ENCODE measurements around the gene PKP2.
"Not testable (repeated sequence)": the region's sequence is repeated elsewhere in the genome, so short reads cannot be mapped to it uniquely, and the experiment has no call there.

- not testable (repeated sequence) for TF ChIP-seq POLR2A (IDR thresholded peaks at IDR 0.05; ENCODE audit: extremely low read depth, insufficient read length); CTCF (IDR thresholded peaks at IDR 0.05; ENCODE audit: low read depth, low read length)
These were observed 17.5 kb downstream of the PKP2 start for GRCh38 chr12:32879066-32879465.
